GM12892 (cell line): Measurements from ENCODE around the gene PTPN1.

Experiments
- DNase-seq: peaks from one replicate; pipeline ENCODE4 v3.0.0; 2011; ENCODE audit not compliant: insufficient read length
- FAIRE-seq: peaks from 2 replicates; lab custom pipeline; 2011; peaks lifted over from hg19 to GRCh38; lab: Jason Lieb, UNC
- POLR2A ChIP-seq: IDR thresholded peaks from 2 replicates; pipeline ENCODE4 v1.6.1; 2011; ENCODE audit warnings: low read depth, low read length, control low read depth
- POLR2AphosphoS5 ChIP-seq: IDR thresholded peaks from 2 replicates; pipeline ENCODE4 v1.6.1; 2011; ENCODE audit warnings: low read depth, low read length, control low read depth
- TAF1 ChIP-seq: IDR thresholded peaks from 2 replicates; pipeline ENCODE4 v1.6.1; 2011; ENCODE audit warnings: low read depth, mild to moderate bottlenecking, control low read depth, low read length, borderline replicate concordance

The PTPN1 gene

GRCh38 chr20:50585678-50586077 lies 75.5 kb downstream of the PTPN1 start:
- DNase-seq (no peak), FAIRE-seq (no peak)
- TF ChIP-seq POLR2AphosphoS5 (no peak), TAF1 (no peak), POLR2A (no peak)

DNA sequence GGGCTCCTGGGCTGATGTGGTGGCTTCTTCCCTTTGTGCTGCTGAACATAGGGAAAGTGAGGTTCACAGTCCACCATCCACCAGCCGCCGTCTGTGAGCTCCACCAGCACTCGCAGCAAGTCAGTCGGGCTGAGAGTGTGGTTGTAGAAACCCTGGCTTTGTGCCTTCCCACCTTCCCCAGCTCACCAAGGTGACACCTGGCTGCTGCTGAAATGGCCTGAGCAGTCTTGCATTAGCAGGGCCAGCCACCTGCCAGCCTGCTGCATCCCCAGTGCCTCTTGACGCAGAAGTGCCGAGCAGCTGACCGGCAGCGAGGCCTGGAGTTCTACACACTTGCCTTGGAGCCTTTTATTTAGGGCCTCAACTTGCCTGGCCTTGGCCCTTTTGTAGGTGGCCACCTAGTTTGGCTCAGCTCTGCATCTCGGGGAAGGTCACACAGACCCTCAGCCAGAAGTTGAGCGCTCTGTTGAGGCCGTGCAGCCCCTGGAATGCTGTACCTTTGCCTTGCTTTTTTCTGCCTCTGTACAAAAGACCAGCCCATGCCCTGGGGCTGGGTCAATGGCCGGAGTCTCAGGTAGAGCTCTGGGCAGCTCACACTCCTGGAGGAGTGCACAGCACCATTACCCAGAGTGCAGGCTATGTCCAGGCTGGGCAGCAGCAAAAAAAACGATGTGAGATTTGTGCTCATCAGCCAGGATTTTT lies 76.5 kb downstream of the PTPN1 start:
- no peak for DNase-seq
- TF ChIP-seq POLR2A (no peak), POLR2AphosphoS5 (peak; percentile 50; the same call in 1 of the 2 replicates)
- FAIRE-seq = no peak

GRCh38 chr20:50587291-50587961 lies 77.2 kb downstream of the PTPN1 start:
- DNase-seq (no peak), FAIRE-seq (no peak)
- TF ChIP-seq POLR2AphosphoS5 = no peak
- no peak for TF ChIP-seq POLR2A
- no peak for TF ChIP-seq TAF1

- DNase-seq (peak; percentile 81), FAIRE-seq (peak; percentile 51)
- TF ChIP-seq TAF1 = no peak
- TF ChIP-seq POLR2A = peak; percentile 30; the same call in 1 of the 2 replicates
- peak; percentile 18; the same call in 1 of the 2 replicates for TF ChIP-seq POLR2AphosphoS5
These were observed 78.0 kb downstream of the PTPN1 start for GRCh38 chr20:50588034-50588736.

GRCh38 chr20:50589548-50590347 lies 79.6 kb downstream of the PTPN1 start:
- FAIRE-seq (no peak), DNase-seq (no peak)
- TF ChIP-seq POLR2A = no peak
- TF ChIP-seq TAF1 = no peak
- no peak for TF ChIP-seq POLR2AphosphoS5

- TF ChIP-seq POLR2A (no peak), POLR2AphosphoS5 (peak; percentile 41; the same call in 1 of the 2 replicates)
- FAIRE-seq = no peak
- DNase-seq = no peak
These were observed 80.1 kb downstream of the PTPN1 start for GRCh38 chr20:50590348-50590664.

- no peak for TF ChIP-seq POLR2A
- no peak for TF ChIP-seq POLR2AphosphoS5
- no peak for TF ChIP-seq TAF1
- no peak for FAIRE-seq
- DNase-seq = no peak
These were observed 81.2 kb downstream of the PTPN1 start for GRCh38 chr20:50591233-50591852.

GRCh38 chr20:50592282-50593004 lies 82.3 kb downstream of the PTPN1 start:
- DNase-seq (no peak), FAIRE-seq (no peak)
- TF ChIP-seq POLR2A (no peak), POLR2AphosphoS5 (no peak; the same call in 1 of the 2 replicates), TAF1 (no peak)

DNA sequence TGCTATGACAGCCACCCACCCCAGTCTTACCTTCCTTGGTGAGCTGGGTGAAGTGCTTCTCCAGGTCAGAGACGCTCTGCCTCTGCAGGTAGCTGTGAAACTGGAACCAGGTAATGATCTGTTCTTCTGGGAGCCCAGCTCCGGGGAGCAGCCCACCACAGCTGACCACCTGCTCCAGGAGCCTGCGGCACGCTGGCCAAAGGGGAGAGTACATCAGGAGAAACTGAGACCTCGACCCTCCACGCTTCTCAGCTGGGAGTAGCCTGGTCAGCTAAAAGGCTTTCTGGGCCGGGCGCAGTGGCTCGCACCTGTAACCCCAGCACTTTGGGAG lies 82.8 kb downstream of the PTPN1 start:
- no peak for FAIRE-seq
- no peak for DNase-seq
- TF ChIP-seq TAF1 = no peak

DNA sequence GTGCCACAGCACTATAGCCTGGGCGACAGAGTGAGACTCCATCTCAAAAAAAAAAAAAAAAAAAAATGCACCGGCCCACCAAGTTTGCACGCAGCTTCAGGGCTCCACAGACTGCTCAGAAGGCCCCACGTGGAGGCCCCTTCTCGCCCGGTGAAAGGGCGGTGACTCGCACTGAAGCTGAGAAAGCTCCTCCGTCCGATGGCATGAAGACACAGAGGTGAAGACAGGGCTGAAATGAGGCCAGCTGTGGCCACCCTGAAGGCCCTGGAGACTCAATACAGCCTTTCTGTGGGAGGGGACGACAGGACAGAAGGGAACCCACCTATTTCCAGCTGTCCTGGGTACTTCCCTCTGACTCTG lies 84.0 kb downstream of the PTPN1 start:
- no peak for TF ChIP-seq TAF1
- TF ChIP-seq POLR2AphosphoS5 = no peak
- TF ChIP-seq POLR2A = no peak
- DNase-seq = no peak
- FAIRE-seq = no peak

- TF ChIP-seq TAF1 = no peak
- peak; percentile 39 for TF ChIP-seq POLR2AphosphoS5
- TF ChIP-seq POLR2A = peak; percentile 37; the same call in 1 of the 2 replicates
- DNase-seq = no peak
- FAIRE-seq = no peak
These were observed 84.6 kb downstream of the PTPN1 start for GRCh38 chr20:50594591-50595432.
